MM.1S (cell line): ENCODE measurements around the gene GOLPH3.
A peak's percentile ranks its signal among the peaks of the same experiment; 100 is the strongest.

ENCODE experiments used
- DNase-seq: peaks from one replicate; pipeline ENCODE4 v3.0.0-alpha.2; 2015
- H2AFZ ChIP-seq: fragments of 300-600 bp; sonication (generic); 2 replicates; pipeline ENCODE4 v1.6.0; 2016; ENCODE audit warnings: antibody characterized with exemption, low read length
- H3F3A ChIP-seq: fragments of 300-600 bp; sonication (generic); 2 replicates; pipeline ENCODE4 v1.6.1; 2016; ENCODE audit warnings: mild to moderate bottlenecking, antibody characterized with exemption, low read length, moderate library complexity, mixed read lengths; ENCODE audit not compliant: insufficient read depth
- H3K27ac ChIP-seq: fragments of 300-600 bp; sonication (generic); 2 replicates; pipeline ENCODE4 v1.5.1; 2016; ENCODE audit warnings: mild to moderate bottlenecking, low read length
- H3K27me3 ChIP-seq: fragments of 300-600 bp; sonication (generic); replicated peaks from 2 replicates; pipeline ENCODE4 v1.6.0; 2016; ENCODE audit warnings: low read length; ENCODE audit not compliant: insufficient read depth
- H3K36me3 ChIP-seq: fragments of 300-600 bp; sonication (generic); replicated peaks from 2 replicates; pipeline ENCODE4 v1.6.1; 2016; ENCODE audit warnings: mild to moderate bottlenecking, low read length, mixed read lengths; ENCODE audit not compliant: insufficient read depth
- H3K4me1 ChIP-seq: fragments of 300-600 bp; sonication (generic); 2 replicates; pipeline ENCODE4 v1.6.1; 2016; ENCODE audit warnings: low read length, mixed read lengths
- H3K4me2 ChIP-seq: fragments of 300-600 bp; sonication (generic); 2 replicates; pipeline ENCODE4 v1.6.0; 2016; ENCODE audit warnings: low read depth, low read length
- H3K4me3 ChIP-seq: fragments of 300-600 bp; sonication (generic); 2 replicates; pipeline ENCODE4 v1.5.1; 2016; ENCODE audit warnings: low read length, mixed read lengths
- H3K79me2 ChIP-seq: fragments of 300-600 bp; sonication (generic); 2 replicates; pipeline ENCODE4 v1.6.1; 2016; ENCODE audit warnings: mixed run types, low read length, mixed read lengths
- H3K9ac ChIP-seq: fragments of 300-600 bp; sonication (generic); 2 replicates; pipeline ENCODE4 v1.6.1; 2016; ENCODE audit warnings: low read length, mixed read lengths
- H3K9me2 ChIP-seq: fragments of 300-600 bp; sonication (generic); replicated peaks from 2 replicates; pipeline ENCODE4 v1.6.1; 2016; ENCODE audit warnings: mild to moderate bottlenecking, low read length, mixed read lengths; ENCODE audit not compliant: insufficient read depth
- H3K9me3 ChIP-seq: fragments of 300-600 bp; sonication (generic); replicated peaks from 2 replicates; pipeline ENCODE4 v1.6.1; 2016; ENCODE audit warnings: mild to moderate bottlenecking, low read length, mixed read lengths; ENCODE audit not compliant: insufficient read depth
- H4K20me1 ChIP-seq: fragments of 300-600 bp; sonication (generic); 2 replicates; pipeline ENCODE4 v1.6.1; 2016; ENCODE audit warnings: mild to moderate bottlenecking, low read length, moderate library complexity, mixed read lengths; ENCODE audit not compliant: insufficient read depth
- CTCF ChIP-seq: fragments of 300-600 bp; sonication (generic); IDR thresholded peaks from 2 replicates; pipeline ENCODE4 v1.5.1; 2016; ENCODE audit warnings: antibody characterized with exemption, low read length, mixed read lengths
- EZH2 ChIP-seq: fragments of 300-600 bp; sonication (generic); optimal IDR thresholded peaks from 2 replicates; pipeline ENCODE3; 2017; ENCODE audit warnings: low read depth, mild to moderate bottlenecking, antibody characterized with exemption, low read length, mixed read lengths
- EZH2phosphoT487 ChIP-seq: fragments of 300-600 bp; sonication (generic); IDR thresholded peaks from 2 replicates; pipeline ENCODE4 v1.6.1; 2018; ENCODE audit warnings: antibody characterized with exemption, low read length

The GOLPH3 gene

GRCh38 chr5:32163785-32164184 is 10.3 kb downstream of the GOLPH3 start:
- Histone ChIP-seq H3K9me2 (no peaks in the 10 kb centered on the region), H3K9ac (peak overlapping the region; percentile 15; the same call in 1 of the 2 replicates), H3K27ac (peak overlapping the region; percentile 58; the same call in 1 of the 2 replicates), H3K27me3 (no peaks in the 10 kb centered on the region), H3K4me2 (peak overlapping the region; percentile 61), H4K20me1 (peaks cover 24% of the 10 kb centered on the region), H3K36me3 (peaks cover 8% of the 10 kb centered on the region), H3K79me2 (peaks cover 95% of the 10 kb centered on the region), H3F3A (peaks cover 26% of the 10 kb centered on the region), H3K9me3 (no peaks in the 10 kb centered on the region), H3K4me1 (peaks cover 28% of the 10 kb centered on the region), H2AFZ (no peak overlapping the region), H3K4me3 (peak overlapping the region; percentile 15; the same call in 1 of the 2 replicates)
- peak; percentile 50 for DNase-seq
- TF ChIP-seq CTCF (no peak), EZH2 (no peak), EZH2phosphoT487 (no peak)

GRCh38 chr5:32163053-32163452 is 11.1 kb downstream of the GOLPH3 start:
- H3K79me2 ChIP-seq: peaks cover 95% of the 10 kb centered on the region
- no peak for DNase-seq
- peaks cover 26% of the 10 kb centered on the region for H3F3A ChIP-seq
- peaks cover 31% of the 10 kb centered on the region for H3K4me1 ChIP-seq
- no peaks in the 10 kb centered on the region for H3K9me3 ChIP-seq
- no peak overlapping the region for H3K4me3 ChIP-seq
- no peaks in the 10 kb centered on the region for H3K9me2 ChIP-seq
- no peak overlapping the region for H3K9ac ChIP-seq
- H3K27ac ChIP-seq: peak overlapping the region; percentile 58; the same call in 1 of the 2 replicates
- H3K4me2 ChIP-seq: peak overlapping the region; percentile 61; the same call in 1 of the 2 replicates
- TF ChIP-seq EZH2 (no peak), EZH2phosphoT487 (no peak), CTCF (no peak)
- H4K20me1 ChIP-seq: peaks cover 27% of the 10 kb centered on the region
- H3K36me3 ChIP-seq: peaks cover 1% of the 10 kb centered on the region; the same call in 1 of the 2 replicates
- no peaks in the 10 kb centered on the region for H3K27me3 ChIP-seq
- no peak overlapping the region for H2AFZ ChIP-seq

GRCh38 chr5:32160228-32160627 is 13.9 kb downstream of the GOLPH3 start:
- peaks cover 36% of the 10 kb centered on the region for H3K4me1 ChIP-seq
- H4K20me1 ChIP-seq: peaks cover 34% of the 10 kb centered on the region
- peaks cover 16% of the 10 kb centered on the region for H3F3A ChIP-seq

More at GRCh38 chr5:32160228-32160627, 13.9 kb downstream of the GOLPH3 start:
- Histone ChIP-seq H3K9me2 (no peaks in the 10 kb centered on the region), H3K27ac (no peak overlapping the region), H3K36me3 (no peaks in the 10 kb centered on the region; the same call in 1 of the 2 replicates), H3K4me3 (no peak overlapping the region), H3K4me2 (no peak overlapping the region), H2AFZ (no peak overlapping the region), H3K9ac (no peak overlapping the region), H3K27me3 (no peaks in the 10 kb centered on the region), H3K79me2 (peaks cover 93% of the 10 kb centered on the region), H3K9me3 (no peaks in the 10 kb centered on the region)
- TF ChIP-seq CTCF (no peak), EZH2 (no peak), EZH2phosphoT487 (no peak)
- no peak for DNase-seq
